ENCODE data around the gene ELMOD3.
A peak's percentile ranks its signal among the peaks of the same experiment; 100 is the strongest.

The ELMOD3 gene

DNA sequence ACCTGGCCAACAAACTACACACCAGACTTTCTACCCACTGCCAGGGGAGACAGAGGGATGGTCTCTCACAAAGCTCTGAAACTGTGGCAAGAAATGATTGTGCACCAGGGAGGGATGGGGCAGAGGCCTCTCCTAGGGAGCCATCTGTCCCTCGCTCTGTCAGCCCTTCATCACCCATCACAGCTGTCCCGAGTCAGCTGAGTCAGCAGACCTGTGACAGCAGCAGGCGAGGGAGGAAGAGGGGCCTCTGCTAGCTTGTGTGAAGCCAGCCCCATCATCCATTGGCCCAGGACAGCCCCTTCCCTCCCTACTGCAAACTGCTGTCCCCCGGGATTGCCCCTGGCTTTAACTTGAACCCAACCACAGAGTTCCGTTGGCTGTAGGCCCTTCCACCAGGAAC, 69.0 kb downstream of the ELMOD3 start:
- Mint-ChIP-seq H3K4me3 (no peak overlapping the region), H3K36me3 (ENCODE audit: low read depth) (peaks cover 2% of the 10 kb centered on the region), H3K27ac (peak overlapping the region; percentile 50), H3K27me3 (no peaks in the 10 kb centered on the region), H3K4me1 (ENCODE audit: low read depth) (peaks cover 74% of the 10 kb centered on the region), H3K9me3 (no peaks in the 10 kb centered on the region)
- intact Hi-C loops (cut with micrococcal nuclease): no loop called here

DNA sequence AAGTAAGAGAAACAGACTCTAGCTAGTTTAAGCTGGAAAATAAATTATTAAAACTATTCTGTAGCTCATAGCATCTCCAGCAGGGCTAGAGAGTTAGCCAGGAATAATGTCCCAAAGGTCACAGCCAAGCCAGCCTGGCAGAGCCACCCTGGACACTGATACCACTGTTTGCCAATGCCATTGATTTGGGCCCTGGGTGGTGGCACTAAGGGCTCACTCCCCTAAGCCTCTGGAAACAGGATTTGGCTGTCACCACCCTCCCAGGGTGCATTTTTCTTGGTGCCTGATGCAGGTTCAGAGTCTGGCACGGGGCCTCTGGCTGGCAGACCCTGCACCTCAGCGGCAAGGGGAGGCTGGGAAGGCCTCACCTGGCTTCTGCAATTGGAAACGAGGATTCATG, 71.0 kb downstream of the ELMOD3 start:
- Mint-ChIP-seq H3K27me3 (no peaks in the 10 kb centered on the region), H3K27ac (peak overlapping the region; percentile 35), H3K4me1 (ENCODE audit: low read depth) (peaks cover 78% of the 10 kb centered on the region), H3K9me3 (no peaks in the 10 kb centered on the region), H3K4me3 (no peak overlapping the region), H3K36me3 (ENCODE audit: low read depth) (no peaks in the 10 kb centered on the region)
- intact Hi-C loops (cut with micrococcal nuclease): no loop called here

DNA sequence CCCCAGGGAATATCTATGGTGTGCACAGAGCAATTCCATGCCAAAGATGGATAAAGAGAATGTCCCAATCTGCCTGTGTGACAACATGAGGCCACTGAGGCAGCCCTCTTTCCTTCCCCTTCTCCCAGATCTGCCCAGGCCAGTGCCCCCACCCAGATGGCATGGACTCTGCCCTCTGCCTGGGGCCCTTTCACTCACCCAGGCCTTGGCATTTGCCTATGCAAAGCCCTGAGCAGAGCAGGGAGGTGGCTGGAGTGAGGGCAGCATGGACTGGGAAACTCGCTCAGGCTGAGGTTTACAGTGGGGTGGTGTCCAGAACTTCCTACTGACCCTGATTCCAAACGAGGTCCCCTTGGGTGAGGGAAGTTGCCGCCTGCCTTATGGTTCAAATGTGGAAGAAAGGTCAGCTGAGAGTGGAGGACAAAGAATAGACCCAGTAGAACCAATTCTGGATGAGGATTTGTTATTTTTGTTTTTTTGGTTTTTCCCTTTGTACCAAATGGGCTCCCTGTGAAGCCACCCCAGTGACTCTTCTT, 72.8 kb downstream of the ELMOD3 start:
- Mint-ChIP-seq H3K4me1 (ENCODE audit: low read depth) (peaks cover 61% of the 10 kb centered on the region), H3K36me3 (ENCODE audit: low read depth) (no peaks in the 10 kb centered on the region), H3K27ac (peak overlapping the region; percentile 35), H3K27me3 (no peaks in the 10 kb centered on the region), H3K9me3 (no peaks in the 10 kb centered on the region), H3K4me3 (no peak overlapping the region)
- intact Hi-C loops (cut with micrococcal nuclease): no loop called here

DNA sequence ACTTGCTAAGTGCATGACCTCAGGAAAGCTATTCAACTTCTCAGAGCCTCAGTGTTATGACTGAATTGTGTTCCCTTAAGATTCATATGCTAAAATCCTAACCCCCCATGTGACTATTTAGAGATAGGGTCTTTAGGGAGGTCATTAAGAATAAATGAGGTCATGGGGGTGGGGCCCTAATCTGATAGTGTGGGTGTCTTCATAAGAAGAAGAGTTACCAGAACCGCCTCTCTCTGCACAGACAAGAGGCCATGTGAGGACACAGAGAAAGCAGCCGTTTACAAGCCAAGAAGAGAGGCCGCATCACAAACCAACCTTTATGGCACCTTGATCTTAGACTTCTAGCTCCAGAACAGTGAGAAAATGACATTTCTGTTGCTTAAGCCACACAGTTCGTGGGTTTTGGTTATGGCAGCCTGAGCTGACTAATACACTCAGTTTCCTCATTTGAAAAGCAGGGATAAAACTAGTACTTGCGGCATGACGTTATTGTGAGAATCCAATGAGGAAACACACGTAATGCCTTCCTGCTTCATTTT, 73.8 kb downstream of the ELMOD3 start:
- no peaks in the 10 kb centered on the region for H3K36me3 Mint-ChIP-seq (ENCODE audit: low read depth)
- H3K4me1 Mint-ChIP-seq (ENCODE audit: low read depth): peaks cover 59% of the 10 kb centered on the region
- H3K9me3 Mint-ChIP-seq: no peaks in the 10 kb centered on the region
- no peaks in the 10 kb centered on the region for H3K27me3 Mint-ChIP-seq
- H3K4me3 Mint-ChIP-seq: no peak overlapping the region
- intact Hi-C loops (cut with micrococcal nuclease): loop anchor here (1.0 kb wide), 1 partner anchor 10 kb away; no protein-coding TSS in a partner anchor
- peak overlapping the region; percentile 35 for H3K27ac Mint-ChIP-seq

DNA sequence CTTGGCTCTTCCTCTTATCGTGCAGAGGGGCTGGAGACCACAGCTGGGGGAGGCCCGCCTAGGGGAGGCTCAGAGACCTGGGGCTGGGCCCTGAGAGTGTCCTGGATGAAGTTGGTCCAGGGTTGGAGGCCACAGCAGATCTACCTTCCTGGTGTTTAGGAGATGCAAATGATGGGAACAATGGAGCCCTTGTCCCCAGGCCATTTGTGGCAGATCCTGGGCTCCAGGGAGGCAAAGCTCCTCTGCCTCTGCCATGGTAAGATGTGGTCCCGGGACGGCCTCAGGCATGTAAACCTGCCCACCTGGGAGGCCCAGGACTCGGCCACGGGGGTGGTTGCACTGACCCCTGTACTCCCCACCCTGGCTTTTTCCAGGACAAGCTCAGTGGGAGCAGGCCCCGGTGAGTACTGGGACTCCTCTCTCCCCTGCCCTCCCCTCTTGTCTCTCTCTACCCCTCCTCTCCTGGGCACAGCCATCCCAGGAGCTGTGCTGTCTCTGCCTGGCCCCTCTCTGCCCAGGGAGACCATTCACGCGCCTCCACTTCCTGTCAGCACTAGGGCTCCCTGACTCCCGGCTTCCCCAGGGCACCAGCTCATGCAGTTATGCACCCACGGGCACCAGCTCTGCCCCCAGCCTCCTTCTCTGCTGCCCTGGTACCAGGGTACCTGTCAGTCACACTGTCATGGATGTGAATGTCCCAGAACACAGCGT, 74.8 kb downstream of the ELMOD3 start:
- H3K4me3 Mint-ChIP-seq: no peak overlapping the region
- H3K27me3 Mint-ChIP-seq: no peaks in the 10 kb centered on the region
- no peaks in the 10 kb centered on the region for H3K36me3 Mint-ChIP-seq (ENCODE audit: low read depth)
- H3K27ac Mint-ChIP-seq: peak overlapping the region; percentile 35
- H3K4me1 Mint-ChIP-seq (ENCODE audit: low read depth): peaks cover 60% of the 10 kb centered on the region
- H3K9me3 Mint-ChIP-seq: no peaks in the 10 kb centered on the region
- intact Hi-C loops (cut with micrococcal nuclease): no loop called here

DNA sequence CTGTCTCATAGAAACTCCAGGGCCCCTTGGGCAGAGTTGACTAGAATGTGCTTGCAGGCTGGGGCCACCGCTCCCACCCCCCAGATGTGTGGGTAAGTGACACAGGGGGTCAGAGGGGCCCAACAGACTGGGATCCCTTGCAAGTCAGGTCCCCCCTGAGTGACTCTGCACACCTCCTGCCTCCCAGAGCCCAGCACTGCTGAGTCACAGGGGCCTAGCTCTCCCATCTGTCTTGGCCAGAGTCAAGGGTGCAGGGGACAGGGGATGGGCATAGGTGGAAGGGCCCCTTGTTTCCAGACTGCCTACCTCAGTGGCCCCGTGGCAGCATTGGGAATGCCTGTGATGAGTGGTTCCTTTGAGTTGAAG, 75.3 kb downstream of the ELMOD3 start:
- H3K27ac Mint-ChIP-seq: peak overlapping the region; percentile 35
- H3K9me3 Mint-ChIP-seq: no peaks in the 10 kb centered on the region
- intact Hi-C loops (cut with micrococcal nuclease): no loop called here

DNA sequence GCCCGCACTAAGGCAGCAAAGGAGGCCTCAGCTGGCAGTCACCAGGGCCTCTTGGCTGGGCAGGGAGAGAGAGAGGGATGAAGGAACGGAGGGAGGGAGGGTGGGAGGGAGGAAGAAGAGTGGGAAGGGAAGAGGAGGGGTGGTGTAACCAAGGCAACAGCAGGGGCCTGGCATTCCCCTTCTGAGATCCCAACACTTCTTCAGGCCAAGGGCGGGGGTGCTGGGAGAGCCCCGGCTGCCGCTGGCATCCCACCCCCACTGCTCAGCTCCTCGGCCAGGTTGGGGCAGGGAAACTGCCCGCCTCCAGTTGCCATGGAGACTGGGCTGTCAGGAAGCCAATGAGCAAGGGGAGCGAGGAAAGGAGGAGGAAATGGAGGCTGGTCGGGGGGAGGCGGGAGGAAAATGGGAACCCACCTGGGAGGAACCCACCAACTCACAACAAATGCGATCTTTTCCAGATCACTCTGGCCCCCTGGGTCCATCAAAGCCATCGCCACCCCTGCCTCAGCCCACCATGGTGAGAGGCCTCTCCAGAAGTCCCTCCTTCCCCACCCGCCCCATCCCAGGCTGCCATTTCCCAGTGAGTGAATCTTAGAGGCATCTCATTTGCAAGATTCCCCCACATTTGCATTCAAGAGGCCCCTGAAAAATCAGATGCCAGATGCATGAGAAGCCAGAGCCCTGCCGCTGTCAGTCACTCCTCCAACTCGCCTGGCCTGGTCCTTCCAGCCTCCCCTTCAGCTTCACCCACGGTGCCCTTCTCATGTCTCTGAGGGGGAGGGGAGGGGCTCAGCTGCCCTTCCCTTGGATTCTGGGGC, 76.4 kb downstream of the ELMOD3 start:
- intact Hi-C loops (cut with micrococcal nuclease): no loop called here

More for the DNA sequence above, 75.3 kb downstream of the ELMOD3 start:
- Mint-ChIP-seq H3K27me3 (no peaks in the 10 kb centered on the region), H3K4me1 (ENCODE audit: low read depth) (peaks cover 66% of the 10 kb centered on the region), H3K36me3 (ENCODE audit: low read depth) (no peaks in the 10 kb centered on the region), H3K4me3 (no peak overlapping the region)

DNA sequence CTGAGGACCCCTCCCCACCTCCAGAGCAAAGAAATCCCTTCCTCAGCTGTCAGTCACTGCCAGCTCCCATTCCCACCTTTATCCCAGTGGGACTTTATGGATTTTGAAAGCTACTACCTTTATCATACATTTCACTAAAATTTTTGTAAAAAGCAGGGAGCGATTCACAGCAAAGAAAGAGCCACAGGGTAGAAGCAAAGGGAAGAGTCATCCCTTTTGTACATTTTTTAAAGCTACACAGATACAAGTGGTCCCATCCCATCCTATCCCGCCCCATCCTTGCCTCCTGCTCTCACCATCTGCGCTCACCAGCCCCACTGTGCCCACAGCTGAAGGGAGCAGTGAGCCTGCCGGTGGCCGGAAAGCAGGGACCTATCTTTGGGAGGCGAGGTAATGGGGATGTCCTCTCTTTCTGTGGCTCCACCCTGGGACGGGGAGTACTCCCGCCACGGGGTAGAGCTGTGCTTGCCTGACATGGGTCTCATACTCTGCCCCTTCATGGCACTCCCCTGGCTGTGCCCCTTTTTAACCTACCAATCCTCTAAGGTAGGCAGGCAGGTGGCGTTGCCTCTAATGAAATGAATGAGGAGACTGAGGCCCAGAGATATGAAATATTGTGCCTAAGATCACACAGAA, 77.1 kb downstream of the ELMOD3 start:
- Mint-ChIP-seq H3K36me3 (ENCODE audit: low read depth) (no peaks in the 10 kb centered on the region), H3K9me3 (no peaks in the 10 kb centered on the region), H3K4me1 (ENCODE audit: low read depth) (peaks cover 74% of the 10 kb centered on the region), H3K27ac (no peak overlapping the region), H3K27me3 (no peaks in the 10 kb centered on the region), H3K4me3 (no peak overlapping the region)
- intact Hi-C loops (cut with micrococcal nuclease): no loop called here

More for the DNA sequence above, 76.4 kb downstream of the ELMOD3 start:
- H3K36me3 Mint-ChIP-seq (ENCODE audit: low read depth): no peaks in the 10 kb centered on the region
- H3K9me3 Mint-ChIP-seq: no peaks in the 10 kb centered on the region
- H3K27ac Mint-ChIP-seq: peak overlapping the region; percentile 35
- H3K4me1 Mint-ChIP-seq (ENCODE audit: low read depth): peaks cover 74% of the 10 kb centered on the region
- H3K4me3 Mint-ChIP-seq: no peak overlapping the region
- no peaks in the 10 kb centered on the region for H3K27me3 Mint-ChIP-seq

DNA sequence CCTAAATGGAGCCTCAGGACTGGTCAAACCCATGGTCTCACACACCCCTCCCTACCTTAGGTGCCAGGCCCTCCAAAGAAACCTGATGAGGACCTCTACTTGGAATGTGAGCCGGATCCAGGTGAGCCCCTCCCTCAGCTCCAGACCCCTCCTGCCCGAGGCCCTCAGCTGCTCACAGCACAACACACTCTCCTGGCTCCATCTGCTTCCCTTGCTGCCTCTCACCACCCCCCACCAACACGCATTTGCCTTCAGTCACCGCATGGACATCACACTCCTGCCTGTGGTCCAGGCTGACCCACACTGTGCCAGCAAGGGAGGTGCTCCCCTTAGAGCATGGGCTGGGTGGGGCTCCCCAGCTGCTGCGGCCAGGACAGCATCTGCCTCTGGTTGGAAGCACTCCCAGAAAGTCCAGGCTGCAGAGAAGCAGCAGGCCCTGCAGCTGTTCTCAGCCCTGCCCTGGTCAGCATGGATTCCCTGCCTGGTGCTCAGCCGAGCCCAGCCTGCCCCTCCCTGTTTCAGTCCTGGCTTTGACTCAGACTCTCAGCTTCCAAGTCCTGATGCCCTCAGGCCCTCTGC, 79.0 kb downstream of the ELMOD3 start:
- H3K4me3 Mint-ChIP-seq: no peak overlapping the region
- H3K4me1 Mint-ChIP-seq (ENCODE audit: low read depth): peaks cover 71% of the 10 kb centered on the region
- H3K9me3 Mint-ChIP-seq: no peaks in the 10 kb centered on the region
- H3K36me3 Mint-ChIP-seq (ENCODE audit: low read depth): no peaks in the 10 kb centered on the region
- H3K27ac Mint-ChIP-seq: peak overlapping the region; percentile 98
- H3K27me3 Mint-ChIP-seq: no peaks in the 10 kb centered on the region
- intact Hi-C loops (cut with micrococcal nuclease): no loop called here

DNA sequence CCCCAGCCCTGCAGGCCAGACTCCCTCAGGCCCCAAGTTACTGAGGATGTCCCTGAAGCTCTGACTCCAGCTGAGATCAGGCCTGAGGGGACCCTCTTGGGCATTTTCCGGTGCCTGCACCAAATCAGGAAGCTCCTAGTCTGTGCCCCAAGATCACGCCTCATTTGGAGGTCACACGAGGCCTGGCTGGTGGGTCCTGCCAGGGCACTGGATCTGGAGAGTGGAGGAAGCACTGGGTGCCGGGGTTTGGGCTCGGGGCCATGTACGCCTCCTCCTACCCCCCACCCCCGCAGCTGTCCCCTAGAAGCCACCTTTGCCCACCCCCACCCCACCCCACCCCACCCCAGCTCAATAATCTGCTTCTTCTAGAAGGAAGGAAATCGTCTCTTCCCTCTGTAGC, 80.1 kb downstream of the ELMOD3 start:
- Mint-ChIP-seq H3K36me3 (ENCODE audit: low read depth) (no peaks in the 10 kb centered on the region), H3K9me3 (no peaks in the 10 kb centered on the region), H3K27ac (peak overlapping the region; percentile 98), H3K27me3 (no peaks in the 10 kb centered on the region), H3K4me1 (ENCODE audit: low read depth) (peaks cover 69% of the 10 kb centered on the region), H3K4me3 (no peak overlapping the region)
- intact Hi-C loops (cut with micrococcal nuclease): no loop called here

DNA sequence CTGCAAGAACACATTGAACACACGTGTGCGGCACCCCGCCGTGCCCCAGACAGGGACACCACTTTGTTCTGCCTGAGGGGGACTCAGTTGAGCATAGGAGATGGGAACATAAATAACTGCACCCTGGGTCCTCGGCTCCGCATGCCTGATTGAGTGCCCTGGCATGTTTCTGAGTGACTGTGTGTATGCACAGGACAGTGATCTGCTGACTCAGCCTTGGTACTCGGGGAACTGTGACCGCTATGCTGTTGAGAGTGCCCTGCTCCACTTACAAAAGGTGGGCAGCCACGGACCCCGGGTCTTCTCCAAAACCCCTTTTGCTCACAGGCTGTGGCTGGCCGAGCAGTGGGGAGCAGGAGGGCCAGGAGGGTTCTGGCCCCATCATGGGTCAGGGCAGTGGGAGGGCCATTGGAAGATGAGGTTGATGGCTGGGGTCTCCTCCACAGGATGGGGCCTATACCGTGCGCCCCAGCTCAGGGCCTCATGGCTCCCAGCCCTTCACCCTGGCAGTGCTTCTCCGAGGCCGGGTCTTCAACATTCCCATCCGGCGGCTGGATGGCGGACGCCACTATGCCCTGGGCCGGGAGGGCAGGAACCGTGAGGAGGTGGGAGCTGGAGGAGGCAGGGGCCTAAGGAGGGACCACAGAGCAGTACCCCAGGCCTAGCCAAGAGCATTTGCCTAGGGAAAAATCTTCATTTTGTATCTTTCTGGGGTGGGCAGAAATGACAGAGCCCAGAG, 80.8 kb downstream of the ELMOD3 start:
- Mint-ChIP-seq H3K36me3 (ENCODE audit: low read depth) (no peaks in the 10 kb centered on the region), H3K9me3 (no peaks in the 10 kb centered on the region), H3K4me1 (ENCODE audit: low read depth) (peaks cover 62% of the 10 kb centered on the region), H3K4me3 (no peak overlapping the region), H3K27ac (peak overlapping the region; percentile 98), H3K27me3 (no peaks in the 10 kb centered on the region)
- intact Hi-C loops (cut with micrococcal nuclease): no loop called here

DNA sequence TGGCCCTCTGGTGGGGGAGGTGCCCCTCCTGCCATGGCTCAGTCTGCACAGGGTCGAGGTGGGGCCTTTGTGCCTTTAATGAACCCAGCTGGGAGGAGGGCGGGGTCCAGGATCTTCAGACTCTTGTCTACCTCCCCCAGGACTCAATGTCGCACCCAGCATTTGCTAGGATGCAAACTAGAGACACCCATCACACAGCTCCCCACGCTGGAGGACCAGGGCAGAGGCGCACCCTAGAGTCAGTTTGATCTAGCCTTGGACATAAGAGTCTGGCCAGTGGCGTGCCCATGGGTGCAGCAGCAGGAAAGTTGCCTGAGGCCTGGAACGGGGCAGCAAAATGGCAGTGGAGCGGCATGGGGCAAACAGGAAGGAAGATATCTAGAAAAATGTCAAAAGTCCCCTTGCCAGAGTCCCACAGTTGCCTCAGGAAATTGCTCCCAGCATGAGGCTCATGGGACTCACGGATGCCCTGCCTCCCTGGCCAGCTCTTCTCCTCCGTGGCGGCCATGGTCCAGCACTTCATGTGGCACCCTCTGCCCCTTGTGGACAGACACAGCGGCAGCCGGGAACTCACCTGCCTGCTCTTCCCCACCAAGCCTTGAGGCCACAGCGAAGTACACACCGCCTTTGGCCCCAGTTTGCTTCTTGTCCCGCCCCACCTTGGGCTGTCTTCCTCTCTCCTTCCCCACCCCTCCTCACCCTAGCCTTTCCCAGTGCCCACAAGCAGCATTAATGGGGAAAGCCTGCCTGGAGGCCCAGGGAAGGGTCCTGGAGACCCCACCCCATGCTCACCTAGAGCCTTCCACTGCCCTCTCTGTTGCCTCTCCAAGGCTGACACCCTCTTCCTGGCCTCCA, 81.6 kb downstream of the ELMOD3 start:
- intact Hi-C loops (cut with micrococcal nuclease): no loop called here
- peaks cover 60% of the 10 kb centered on the region for H3K4me1 Mint-ChIP-seq (ENCODE audit: low read depth)
- H3K27me3 Mint-ChIP-seq: no peaks in the 10 kb centered on the region
- H3K9me3 Mint-ChIP-seq: no peaks in the 10 kb centered on the region
- no peak overlapping the region for H3K4me3 Mint-ChIP-seq
- H3K36me3 Mint-ChIP-seq (ENCODE audit: low read depth): no peaks in the 10 kb centered on the region
- peak overlapping the region; percentile 98 for H3K27ac Mint-ChIP-seq

Measured in dendritic cell treated with granulocyte-macrophage colony-stimulating factor and Interleukin-4, amounts not matched to agents 40 ng/mL and 50 ng/mL, for 4 days (primary cell).